ENCODE data around the gene IL17C.

DNA sequence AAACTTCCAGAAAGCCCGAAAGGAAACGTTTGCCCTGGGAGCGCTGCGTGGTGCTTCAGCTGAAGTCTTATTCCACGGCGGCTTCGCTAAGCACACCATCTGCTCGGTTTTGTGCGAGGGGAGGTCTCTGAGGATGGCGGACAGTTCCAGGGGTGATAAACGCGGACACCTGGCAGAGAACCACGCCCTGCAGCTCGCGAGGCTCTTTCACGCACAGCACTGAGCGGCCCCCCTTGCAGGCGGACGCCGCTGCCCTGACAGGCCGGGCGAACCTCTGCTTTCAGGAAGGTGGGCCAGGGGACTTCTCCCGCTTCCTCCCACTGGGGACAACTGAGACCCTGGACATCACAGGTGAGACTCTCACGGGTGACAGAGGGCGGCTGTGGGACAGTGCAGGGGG lies 20.8 kb downstream of the IL17C start:
- TF ChIP-seq, protein P1, sequence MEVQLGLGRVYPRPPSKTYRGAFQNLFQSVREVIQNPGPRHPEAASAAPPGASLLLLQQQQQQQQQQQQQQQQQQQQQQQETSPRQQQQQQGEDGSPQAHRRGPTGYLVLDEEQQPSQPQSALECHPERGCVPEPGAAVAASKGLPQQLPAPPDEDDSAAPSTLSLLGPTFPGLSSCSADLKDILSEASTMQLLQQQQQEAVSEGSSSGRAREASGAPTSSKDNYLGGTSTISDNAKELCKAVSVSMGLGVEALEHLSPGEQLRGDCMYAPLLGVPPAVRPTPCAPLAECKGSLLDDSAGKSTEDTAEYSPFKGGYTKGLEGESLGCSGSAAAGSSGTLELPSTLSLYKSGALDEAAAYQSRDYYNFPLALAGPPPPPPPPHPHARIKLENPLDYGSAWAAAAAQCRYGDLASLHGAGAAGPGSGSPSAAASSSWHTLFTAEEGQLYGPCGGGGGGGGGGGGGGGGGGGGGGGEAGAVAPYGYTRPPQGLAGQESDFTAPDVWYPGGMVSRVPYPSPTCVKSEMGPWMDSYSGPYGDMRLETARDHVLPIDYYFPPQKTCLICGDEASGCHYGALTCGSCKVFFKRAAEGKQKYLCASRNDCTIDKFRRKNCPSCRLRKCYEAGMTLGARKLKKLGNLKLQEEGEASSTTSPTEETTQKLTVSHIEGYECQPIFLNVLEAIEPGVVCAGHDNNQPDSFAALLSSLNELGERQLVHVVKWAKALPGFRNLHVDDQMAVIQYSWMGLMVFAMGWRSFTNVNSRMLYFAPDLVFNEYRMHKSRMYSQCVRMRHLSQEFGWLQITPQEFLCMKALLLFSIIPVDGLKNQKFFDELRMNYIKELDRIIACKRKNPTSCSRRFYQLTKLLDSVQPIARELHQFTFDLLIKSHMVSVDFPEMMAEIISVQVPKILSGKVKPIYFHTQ (CRISPR knock-in tag; IDR thresholded peaks at IDR 0.05) = no peak
- TF ChIP-seq ZNF232 (CRISPR knock-in tag; IDR thresholded peaks at IDR 0.05) (no peak), ZNF138 (CRISPR knock-in tag; conservative IDR thresholded peaks at IDR 0.05) (no peak)
- TF ChIP-seq, protein P2, sequence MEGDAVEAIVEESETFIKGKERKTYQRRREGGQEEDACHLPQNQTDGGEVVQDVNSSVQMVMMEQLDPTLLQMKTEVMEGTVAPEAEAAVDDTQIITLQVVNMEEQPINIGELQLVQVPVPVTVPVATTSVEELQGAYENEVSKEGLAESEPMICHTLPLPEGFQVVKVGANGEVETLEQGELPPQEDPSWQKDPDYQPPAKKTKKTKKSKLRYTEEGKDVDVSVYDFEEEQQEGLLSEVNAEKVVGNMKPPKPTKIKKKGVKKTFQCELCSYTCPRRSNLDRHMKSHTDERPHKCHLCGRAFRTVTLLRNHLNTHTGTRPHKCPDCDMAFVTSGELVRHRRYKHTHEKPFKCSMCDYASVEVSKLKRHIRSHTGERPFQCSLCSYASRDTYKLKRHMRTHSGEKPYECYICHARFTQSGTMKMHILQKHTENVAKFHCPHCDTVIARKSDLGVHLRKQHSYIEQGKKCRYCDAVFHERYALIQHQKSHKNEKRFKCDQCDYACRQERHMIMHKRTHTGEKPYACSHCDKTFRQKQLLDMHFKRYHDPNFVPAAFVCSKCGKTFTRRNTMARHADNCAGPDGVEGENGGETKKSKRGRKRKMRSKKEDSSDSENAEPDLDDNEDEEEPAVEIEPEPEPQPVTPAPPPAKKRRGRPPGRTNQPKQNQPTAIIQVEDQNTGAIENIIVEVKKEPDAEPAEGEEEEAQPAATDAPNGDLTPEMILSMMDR (IDR thresholded peaks at IDR 0.05) = no peak
- TF ChIP-seq, protein P3, sequence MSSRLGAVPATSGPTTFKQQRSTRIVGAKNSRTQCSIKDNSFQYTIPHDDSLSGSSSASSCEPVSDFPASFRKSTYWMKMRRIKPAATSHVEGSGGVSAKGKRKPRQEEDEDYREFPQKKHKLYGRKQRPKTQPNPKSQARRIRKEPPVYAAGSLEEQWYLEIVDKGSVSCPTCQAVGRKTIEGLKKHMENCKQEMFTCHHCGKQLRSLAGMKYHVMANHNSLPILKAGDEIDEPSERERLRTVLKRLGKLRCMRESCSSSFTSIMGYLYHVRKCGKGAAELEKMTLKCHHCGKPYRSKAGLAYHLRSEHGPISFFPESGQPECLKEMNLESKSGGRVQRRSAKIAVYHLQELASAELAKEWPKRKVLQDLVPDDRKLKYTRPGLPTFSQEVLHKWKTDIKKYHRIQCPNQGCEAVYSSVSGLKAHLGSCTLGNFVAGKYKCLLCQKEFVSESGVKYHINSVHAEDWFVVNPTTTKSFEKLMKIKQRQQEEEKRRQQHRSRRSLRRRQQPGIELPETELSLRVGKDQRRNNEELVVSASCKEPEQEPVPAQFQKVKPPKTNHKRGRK (CRISPR knock-in tag; IDR thresholded peaks at IDR 0.05; ENCODE audit: borderline replicate concordance) = no peak
- TF ChIP-seq, protein P4, sequence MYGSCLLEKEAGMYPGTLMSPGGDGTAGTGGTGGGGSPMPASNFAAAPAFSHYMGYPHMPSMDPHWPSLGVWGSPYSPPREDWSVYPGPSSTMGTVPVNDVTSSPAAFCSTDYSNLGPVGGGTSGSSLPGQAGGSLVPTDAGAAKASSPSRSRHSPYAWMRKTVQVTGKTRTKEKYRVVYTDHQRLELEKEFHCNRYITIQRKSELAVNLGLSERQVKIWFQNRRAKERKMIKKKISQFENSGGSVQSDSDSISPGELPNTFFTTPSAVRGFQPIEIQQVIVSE (CRISPR knock-in tag; IDR thresholded peaks at IDR 0.05; ENCODE audit: borderline replicate concordance) = no peak
